OCI-LY7 (cell line): ENCODE measurements around the gene TMEM255B. TPM values are rescaled to one million over a fixed set of nuclear protein-coding genes. Genes with fewer than 3 reads are reported as not detected.

ENCODE experiments used
- BruUV-seq: library from RNA; stranded (reverse); fragments of 400-500 nt; replicated peaks from 2 replicates; lab custom pipeline; 2021; lab: Mats Ljungman, UMichigan
- CTCF ChIA-PET: fragments of 300-600 bp; sonication (Branson Sonifier 250); formaldehyde crosslinking; loops from one replicate; lab custom pipeline; 2022; ENCODE audit warnings: antibody characterized with exemption; ENCODE audit not compliant: unreplicated experiment; lab: Charles Lee
- POLR2A ChIA-PET: fragments of 300-600 bp; sonication (Branson Sonifier 250); formaldehyde crosslinking; loops from one replicate; lab custom pipeline; 2022; ENCODE audit warnings: antibody characterized with exemption; lab: Charles Lee
- DNase-seq: peaks from one replicate; pipeline ENCODE4 v3.0.0-alpha.2; 2015; ENCODE audit warnings: low spot score
- H2AFZ ChIP-seq: fragments of 200-600 bp; sonication (generic), shearing (Covaris generic); 2 replicates; pipeline ENCODE4 v1.6.1; 2014; ENCODE audit warnings: mild to moderate bottlenecking, antibody characterized with exemption, low read length, moderate library complexity
- H3K27ac ChIP-seq: fragments of 200-600 bp; sonication (generic); 2 replicates; pipeline ENCODE4 v1.5.1; 2014; ENCODE audit warnings: mixed run types, low read depth, mild to moderate bottlenecking, moderate library complexity, low read length, inconsistent platforms; ENCODE audit not compliant: poor library complexity, severe bottlenecking
- H3K36me3 ChIP-seq: fragments of 200-600 bp; sonication (generic); 2 replicates; pipeline ENCODE4 v1.6.1; 2014; ENCODE audit warnings: mild to moderate bottlenecking, antibody characterized with exemption, low read length, moderate library complexity, mixed read lengths; ENCODE audit not compliant: insufficient read depth
- H3K4me1 ChIP-seq: fragments of 200-600 bp; sonication (generic); 2 replicates; pipeline ENCODE4 v1.5.1; 2014; ENCODE audit warnings: mild to moderate bottlenecking, low read length; ENCODE audit not compliant: insufficient read depth, poor library complexity, severe bottlenecking
- H3K4me2 ChIP-seq: fragments of 200-600 bp; sonication (generic); 2 replicates; pipeline ENCODE4 v1.6.1; 2014; ENCODE audit warnings: mild to moderate bottlenecking, low read length
- H3K4me3 ChIP-seq: fragments of 200-600 bp; sonication (generic); 2 replicates; pipeline ENCODE4 v1.5.1; 2014; ENCODE audit warnings: mild to moderate bottlenecking, low read depth, low read length; ENCODE audit not compliant: poor library complexity, severe bottlenecking
- H3K79me2 ChIP-seq: fragments of 200-600 bp; sonication (generic); 2 replicates; pipeline ENCODE4 v1.6.1; 2016; ENCODE audit warnings: low read depth, mild to moderate bottlenecking, low read length, moderate library complexity, mixed read lengths; ENCODE audit not compliant: insufficient read depth
- H3K9me2 ChIP-seq: fragments of 200-600 bp; sonication (generic); 2 replicates; pipeline ENCODE4 v1.6.1; 2016; ENCODE audit warnings: mild to moderate bottlenecking, low read length, mixed read lengths; ENCODE audit not compliant: insufficient read depth
- H3K9me3 ChIP-seq: fragments of 200-600 bp; sonication (generic); 2 replicates; pipeline ENCODE4 v1.6.1; 2014; ENCODE audit warnings: mild to moderate bottlenecking, mixed run types, low read length, mixed read lengths
- H4K20me1 ChIP-seq: fragments of 200-600 bp; sonication (generic); 2 replicates; pipeline ENCODE4 v1.6.1; 2014; ENCODE audit warnings: mild to moderate bottlenecking, antibody characterized with exemption, low read length, moderate library complexity, mixed read lengths; ENCODE audit not compliant: insufficient read depth
- CTCF ChIP-seq: fragments of 200-600 bp; sonication (generic); conservative IDR thresholded peaks from 2 replicates; pipeline ENCODE4 v1.5.1; 2014; ENCODE audit warnings: mild to moderate bottlenecking, antibody characterized with exemption, low read length, moderate library complexity, mixed read lengths
- EZH2phosphoT487 ChIP-seq: fragments of 200-600 bp; sonication (generic); IDR thresholded peaks from 2 replicates; pipeline ENCODE4 v1.6.1; 2018; ENCODE audit warnings: low read depth, borderline replicate concordance, mild to moderate bottlenecking, mixed run types, antibody characterized with exemption, low read length, moderate library complexity, mixed read lengths
- intact Hi-C: fragments of 100-400 bp; cut with micrococcal nuclease; formaldehyde crosslinking; loops from one replicate; pipeline ENCODE4 v1.10.0; 2022; ENCODE audit not compliant: unreplicated experiment
- total RNA-seq, 2 experiments: library from RNA; depleted of rRNA in 1 of 2; stranded (reverse); fragments of >200 nt in 1 of 2; shearing (Covaris generic) in 1 of 2; gene quantifications; 2 replicates each; pipeline ENCODE4 v1.2.3, GENCODE V29; 2014 to 2022

Gene TMEM255B
- total RNA-seq, 2 experiments from 2014 or later, result 2.6 to 6.8 TPM

DNA sequence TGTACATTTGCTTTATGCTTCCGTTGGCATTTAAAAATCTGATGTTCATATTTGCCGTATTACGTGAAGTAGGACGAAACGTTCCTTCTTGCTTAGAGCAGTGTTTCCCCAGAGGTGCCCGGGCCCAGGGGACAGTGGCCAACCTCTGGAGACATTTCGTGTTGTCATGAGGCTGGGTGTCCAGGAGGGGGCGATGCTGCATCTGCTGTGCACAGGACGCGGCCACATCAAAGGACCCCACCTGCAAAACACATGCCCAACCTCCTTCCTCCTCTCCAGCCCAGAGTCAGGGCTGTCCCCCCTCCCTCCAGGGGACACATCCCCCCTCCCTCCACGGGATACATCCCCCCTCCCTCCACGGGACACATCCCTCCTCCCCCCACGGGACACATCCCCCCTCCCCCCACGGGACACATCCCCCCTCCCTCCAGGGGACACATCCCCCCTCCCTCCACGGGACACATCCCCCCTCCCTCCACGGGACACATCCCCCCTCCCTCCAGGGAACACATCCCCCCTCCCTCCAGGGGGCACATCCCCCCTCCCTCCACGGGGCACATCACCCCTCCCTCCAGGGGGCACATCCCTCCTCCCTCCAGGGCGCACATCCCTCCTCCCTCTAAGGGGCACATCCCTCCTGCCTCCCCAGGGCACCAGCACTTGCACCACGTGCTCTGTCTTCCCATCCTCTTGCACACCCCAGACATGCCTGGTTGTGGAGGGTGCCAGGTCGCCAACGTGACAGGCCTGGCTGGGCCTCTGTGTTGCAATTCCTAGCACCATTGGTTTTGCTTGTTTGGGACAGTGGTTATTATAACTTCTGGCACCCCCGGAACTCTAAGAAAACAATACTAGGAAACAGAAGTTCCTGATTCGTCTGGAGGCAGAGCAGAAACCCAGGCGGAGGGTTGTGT is 58.2 kb downstream of the TMEM255B start:
- DNase-seq, result peak; percentile 83
- Histone ChIP-seq H3K27ac (peak overlapping the region; percentile 34), H4K20me1 (no peaks in the 10 kb centered on the region; the same call in 1 of the 2 replicates), H3K4me1 (peaks cover 4% of the 10 kb centered on the region), H3K4me2 (peak overlapping the region; percentile 95), H3K9me3 (no peaks in the 10 kb centered on the region), H3K79me2 (peaks cover 15% of the 10 kb centered on the region), H3K9me2 (no peaks in the 10 kb centered on the region), H3K36me3 (peaks cover 22% of the 10 kb centered on the region), H3K4me3 (peak overlapping the region; percentile 98), H2AFZ (no peak overlapping the region)
- ChIA-PET POLR2A (no interaction called here), CTCF (no interaction called here)
- intact Hi-C loops, result loop anchor here (2.0 to 5.0 kb wide), 2 partner anchors 205 to 410 kb away; no protein-coding TSS in a partner anchor
- BruUV-seq, result no TSS peak
- TF ChIP-seq CTCF (peak; percentile 70), EZH2phosphoT487 (no peak)

- ChIA-PET CTCF (no interaction called here), POLR2A (no interaction called here)
- no peaks in the 10 kb centered on the region for H3K9me2 ChIP-seq
- H3K79me2 ChIP-seq, result peaks cover 15% of the 10 kb centered on the region
- no peaks in the 10 kb centered on the region for H3K9me3 ChIP-seq
- no peaks in the 10 kb centered on the region; the same call in 1 of the 2 replicates for H4K20me1 ChIP-seq
- peaks cover 4% of the 10 kb centered on the region for H3K4me1 ChIP-seq
- no peak overlapping the region for H3K4me2 ChIP-seq
- no peak overlapping the region for H3K27ac ChIP-seq
- peaks cover 24% of the 10 kb centered on the region for H3K36me3 ChIP-seq
- no peak for TF ChIP-seq EZH2phosphoT487
- TF ChIP-seq CTCF, result no peak
- BruUV-seq, result no TSS peak
- no peak overlapping the region for H3K4me3 ChIP-seq
- intact Hi-C loops, result loop anchor here (2.0 to 5.0 kb wide), 2 partner anchors 204 to 409 kb away; no protein-coding TSS in a partner anchor
- no peak overlapping the region for H2AFZ ChIP-seq
- no peak for DNase-seq
Measured at GRCh38 chr13:113817860-113818691, 59.0 kb downstream of the TMEM255B start.
